Endodermal cell (in vitro differentiated cells): ENCODE results near the gene PRKG2. TPM values are rescaled to one million over a fixed set of nuclear protein-coding genes. Genes with fewer than 3 reads are reported as not detected.

Experiments used
- DNase-seq: peaks from one replicate; pipeline ENCODE4 v3.0.0-alpha.2; 2017
- H3K27ac ChIP-seq: 2 replicates; pipeline ENCODE4 v1.5.1; 2013; ENCODE audit warnings: mild to moderate bottlenecking, low read depth, low read length, moderate library complexity
- H3K27me3 ChIP-seq: 2 replicates; pipeline ENCODE4 v1.6.1; 2013; ENCODE audit warnings: mild to moderate bottlenecking, low read length, moderate library complexity; ENCODE audit not compliant: insufficient read depth, control insufficient read depth, poor library complexity, severe bottlenecking
- H3K36me3 ChIP-seq: 2 replicates; pipeline ENCODE4 v1.7.0; 2013; ENCODE audit warnings: mild to moderate bottlenecking, low read length, moderate library complexity; ENCODE audit not compliant: control insufficient read depth, insufficient read depth
- H3K4me1 ChIP-seq: one replicate; pipeline ENCODE4 v1.7.0; 2013; ENCODE audit warnings: low read length; ENCODE audit not compliant: control insufficient read depth, insufficient read depth
- H3K4me3 ChIP-seq: 2 replicates; pipeline ENCODE4 v1.5.1; 2013; ENCODE audit warnings: mild to moderate bottlenecking, low read length, moderate library complexity
- H3K9ac ChIP-seq: 2 replicates; pipeline ENCODE4 v1.6.1; 2013; ENCODE audit warnings: mild to moderate bottlenecking, low read length, moderate library complexity; ENCODE audit not compliant: poor library complexity, severe bottlenecking; ENCODE audit errors: extremely low read depth
- H3K9me3 ChIP-seq: 2 replicates; pipeline ENCODE4 v1.6.1; 2013; ENCODE audit warnings: mild to moderate bottlenecking, low read length, moderate library complexity; ENCODE audit not compliant: control insufficient read depth
- H3K27ac Mint-ChIP-seq: 2 replicates; pipeline ENCODE4 v1.8.0; 2020; ENCODE audit warnings: mixed read lengths
- H3K27me3 Mint-ChIP-seq: 2 replicates; pipeline ENCODE4 v1.8.0; 2021; ENCODE audit warnings: mild to moderate bottlenecking, mixed read lengths; ENCODE audit not compliant: insufficient read depth
- H3K36me3 Mint-ChIP-seq: 2 replicates; pipeline ENCODE4 v1.8.0; 2020; ENCODE audit warnings: low read depth, mixed read lengths
- H3K4me1 Mint-ChIP-seq: 2 replicates; pipeline ENCODE4 v1.8.0; 2020; ENCODE audit warnings: mixed read lengths
- H3K4me3 Mint-ChIP-seq: 2 replicates; pipeline ENCODE4 v1.8.0; 2020; ENCODE audit warnings: mild to moderate bottlenecking, moderate library complexity, mixed read lengths
- H3K9me3 Mint-ChIP-seq: 2 replicates; pipeline ENCODE4 v1.8.0; 2020; ENCODE audit warnings: mild to moderate bottlenecking, mixed read lengths
- WGBS, 2 experiments: methylation state at CpG; one replicate each; pipeline versions ENCODE4 v1.1.5 to v1.1.7; 2013; ENCODE audit warnings: missing lambda C conversion rate in 2 of 2, mixed read lengths in 1 of 2; ENCODE audit not compliant: insufficient coverage in 1 of 2, insufficient read length in 1 of 2; 5-methylcytosine and 5-hydroxymethylcytosine counted together
- total RNA-seq, 2 donors: library from RNA; stranded (reverse); fragmentation: NEBNext Ultra II Directional in 1 of 2; extraction: Animal tissue kit (Norgen Biotek cat#: 25700) in 1 of 2; gene quantifications; 2 replicates in 1 of 2; 3 replicates in 1 of 2; pipeline ENCODE4 v1.2.1, GENCODE V29; 2021
- TF ChIP-seq, protein P1 (sequence below): fragments of 200-600 bp; sonication (generic); conservative IDR thresholded peaks from 2 replicates; pipeline ENCODE4 v1.5.0; 2021; ENCODE audit warnings: antibody characterized with exemption, mild to moderate bottlenecking

Gene PRKG2
- total RNA-seq, 2 donors from 2014 or later = 1.3 to 2.4 TPM

GRCh38 chr4:81084634-81085033 lies 130.4 kb downstream of the PRKG2 start:
- 90% methylated on average over 3 of the region's 3 CpGs; no CpG with 5 or more reads in 1 of the 2 experiments for WGBS, 2 experiments
- TF ChIP-seq, protein P1, sequence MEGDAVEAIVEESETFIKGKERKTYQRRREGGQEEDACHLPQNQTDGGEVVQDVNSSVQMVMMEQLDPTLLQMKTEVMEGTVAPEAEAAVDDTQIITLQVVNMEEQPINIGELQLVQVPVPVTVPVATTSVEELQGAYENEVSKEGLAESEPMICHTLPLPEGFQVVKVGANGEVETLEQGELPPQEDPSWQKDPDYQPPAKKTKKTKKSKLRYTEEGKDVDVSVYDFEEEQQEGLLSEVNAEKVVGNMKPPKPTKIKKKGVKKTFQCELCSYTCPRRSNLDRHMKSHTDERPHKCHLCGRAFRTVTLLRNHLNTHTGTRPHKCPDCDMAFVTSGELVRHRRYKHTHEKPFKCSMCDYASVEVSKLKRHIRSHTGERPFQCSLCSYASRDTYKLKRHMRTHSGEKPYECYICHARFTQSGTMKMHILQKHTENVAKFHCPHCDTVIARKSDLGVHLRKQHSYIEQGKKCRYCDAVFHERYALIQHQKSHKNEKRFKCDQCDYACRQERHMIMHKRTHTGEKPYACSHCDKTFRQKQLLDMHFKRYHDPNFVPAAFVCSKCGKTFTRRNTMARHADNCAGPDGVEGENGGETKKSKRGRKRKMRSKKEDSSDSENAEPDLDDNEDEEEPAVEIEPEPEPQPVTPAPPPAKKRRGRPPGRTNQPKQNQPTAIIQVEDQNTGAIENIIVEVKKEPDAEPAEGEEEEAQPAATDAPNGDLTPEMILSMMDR = no peak

GRCh38 chr4:81084029-81084428 lies 131.0 kb downstream of the PRKG2 start:
- no peaks in the 10 kb centered on the region for H3K4me1 Mint-ChIP-seq
- TF ChIP-seq, protein P1 = no peak
- H3K9me3 Mint-ChIP-seq = peaks cover 20% of the 10 kb centered on the region
- H3K9ac ChIP-seq = no peak overlapping the region
- no peaks in the 10 kb centered on the region for H3K36me3 ChIP-seq
- H3K27me3 Mint-ChIP-seq = no peaks in the 10 kb centered on the region
- H3K27ac ChIP-seq = no peak overlapping the region
- no peak for DNase-seq
- H3K9me3 ChIP-seq = peaks cover 8% of the 10 kb centered on the region
- H3K27me3 ChIP-seq = no peaks in the 10 kb centered on the region
- H3K36me3 Mint-ChIP-seq = peaks cover 4% of the 10 kb centered on the region
- no peak overlapping the region for H3K4me3 Mint-ChIP-seq
- no peak overlapping the region for H3K27ac Mint-ChIP-seq
- H3K4me1 ChIP-seq = no peaks in the 10 kb centered on the region
- no peak overlapping the region for H3K4me3 ChIP-seq

More at GRCh38 chr4:81084634-81085033, 130.4 kb downstream of the PRKG2 start:
- Histone ChIP-seq H3K27ac (no peak overlapping the region), H3K9me3 (peaks cover 8% of the 10 kb centered on the region), H3K9ac (no peak overlapping the region), H3K4me1 (no peaks in the 10 kb centered on the region), H3K36me3 (no peaks in the 10 kb centered on the region), H3K27me3 (no peaks in the 10 kb centered on the region), H3K4me3 (no peak overlapping the region)
- Mint-ChIP-seq H3K27me3 (no peaks in the 10 kb centered on the region), H3K36me3 (peaks cover 4% of the 10 kb centered on the region), H3K9me3 (peaks cover 20% of the 10 kb centered on the region), H3K4me1 (no peaks in the 10 kb centered on the region), H3K27ac (no peak overlapping the region), H3K4me3 (no peak overlapping the region)
- no peak for DNase-seq

- H3K9ac ChIP-seq = no peak overlapping the region
- H3K27ac Mint-ChIP-seq = no peak overlapping the region
- H3K27me3 Mint-ChIP-seq = no peaks in the 10 kb centered on the region
- H3K4me1 Mint-ChIP-seq = no peaks in the 10 kb centered on the region
- peaks cover 8% of the 10 kb centered on the region for H3K9me3 ChIP-seq
- WGBS, 2 experiments = 85 to 91% methylated on average over 5 of the region's 5 CpGs
- peaks cover 20% of the 10 kb centered on the region for H3K9me3 Mint-ChIP-seq
- TF ChIP-seq, protein P1 = no peak
- H3K4me3 ChIP-seq = no peak overlapping the region
- H3K27ac ChIP-seq = no peak overlapping the region
- no peak overlapping the region for H3K4me3 Mint-ChIP-seq
- no peaks in the 10 kb centered on the region for H3K27me3 ChIP-seq
- H3K36me3 ChIP-seq = no peaks in the 10 kb centered on the region
- DNase-seq = no peak
- no peaks in the 10 kb centered on the region for H3K4me1 ChIP-seq
- H3K36me3 Mint-ChIP-seq = peaks cover 4% of the 10 kb centered on the region
These were observed 133.9 kb downstream of the PRKG2 start for GRCh38 chr4:81081156-81081555.
